ENCODE measurements around the gene TEX26.

- TF ChIP-seq POLR2AphosphoS5 (IDR thresholded peaks at IDR 0.05; ENCODE audit: borderline replicate concordance, low read depth, low read length) (no peak), EZH2 (IDR thresholded peaks at IDR 0.05) (no peak)
Measured at GRCh38 chr13:31018511-31018910, 86.1 kb downstream of the TEX26 start.
